Spinal cord (tissue), 10 donors: ENCODE data around the gene MAP3K6. TPM values are rescaled to one million over a fixed set of nuclear protein-coding genes. Genes with fewer than 3 reads are reported as not detected.

Experiments used
- DNase-seq, 6 donors: peaks; one replicate each; pipeline versions ENCODE4 v3.0.0 to v3.0.0-alpha.2; 2013 to 2015; ENCODE audit warnings: low spot score in 6 of 6, low read depth in 4 of 6
- H3K27ac ChIP-seq: one replicate; pipeline ENCODE4 v1.5.1; 2013; ENCODE audit warnings: low read depth, low read length, control low read depth
- H3K27me3 ChIP-seq: one replicate; pipeline ENCODE4 v1.6.1; 2013; ENCODE audit warnings: low read length; ENCODE audit not compliant: control insufficient read depth, insufficient read depth
- H3K36me3 ChIP-seq: one replicate; pipeline ENCODE4 v1.6.1; 2013; ENCODE audit warnings: low read length; ENCODE audit not compliant: control insufficient read depth, insufficient read depth
- H3K4me1 ChIP-seq: one replicate; pipeline ENCODE4 v1.6.1; 2013; ENCODE audit warnings: low read length; ENCODE audit not compliant: control insufficient read depth, insufficient read depth
- H3K4me3 ChIP-seq: one replicate; pipeline ENCODE4 v1.5.1; 2013; ENCODE audit warnings: low read depth, low read length, control low read depth
- H3K9me3 ChIP-seq: one replicate; pipeline ENCODE4 v1.6.1; 2013; ENCODE audit warnings: low read length; ENCODE audit not compliant: control insufficient read depth, insufficient read depth
- WGBS: methylation state at CpG from one replicate; pipeline ENCODE4 v1.1.5; 2013; ENCODE audit warnings: missing lambda C conversion rate; ENCODE audit not compliant: insufficient coverage; 5-methylcytosine and 5-hydroxymethylcytosine counted together
- polyA plus RNA-seq, 2 donors: library from polyadenylated mRNA; unstranded; fragments of 120-200 nt; gene quantifications; one replicate each; pipeline ENCODE4 v1.2.1, GENCODE V29; 2013; ENCODE audit not compliant: insufficient read length in 2 of 2
- total RNA-seq, 2 donors: library from RNA; depleted of rRNA in 1 of 2; stranded (reverse); fragments of 120-200 nt in 1 of 2; fragments of >200 nt in 1 of 2; gene quantifications; one replicate each; pipeline versions ENCODE4 v1.2.3 to v1.2.4, GENCODE V29; 2013 to 2014
- donor health status: healthy.

Gene MAP3K6
- total and polyA plus RNA-seq, 4 donors, result 5.8 to 21.7 (median 10.1) TPM

DNA sequence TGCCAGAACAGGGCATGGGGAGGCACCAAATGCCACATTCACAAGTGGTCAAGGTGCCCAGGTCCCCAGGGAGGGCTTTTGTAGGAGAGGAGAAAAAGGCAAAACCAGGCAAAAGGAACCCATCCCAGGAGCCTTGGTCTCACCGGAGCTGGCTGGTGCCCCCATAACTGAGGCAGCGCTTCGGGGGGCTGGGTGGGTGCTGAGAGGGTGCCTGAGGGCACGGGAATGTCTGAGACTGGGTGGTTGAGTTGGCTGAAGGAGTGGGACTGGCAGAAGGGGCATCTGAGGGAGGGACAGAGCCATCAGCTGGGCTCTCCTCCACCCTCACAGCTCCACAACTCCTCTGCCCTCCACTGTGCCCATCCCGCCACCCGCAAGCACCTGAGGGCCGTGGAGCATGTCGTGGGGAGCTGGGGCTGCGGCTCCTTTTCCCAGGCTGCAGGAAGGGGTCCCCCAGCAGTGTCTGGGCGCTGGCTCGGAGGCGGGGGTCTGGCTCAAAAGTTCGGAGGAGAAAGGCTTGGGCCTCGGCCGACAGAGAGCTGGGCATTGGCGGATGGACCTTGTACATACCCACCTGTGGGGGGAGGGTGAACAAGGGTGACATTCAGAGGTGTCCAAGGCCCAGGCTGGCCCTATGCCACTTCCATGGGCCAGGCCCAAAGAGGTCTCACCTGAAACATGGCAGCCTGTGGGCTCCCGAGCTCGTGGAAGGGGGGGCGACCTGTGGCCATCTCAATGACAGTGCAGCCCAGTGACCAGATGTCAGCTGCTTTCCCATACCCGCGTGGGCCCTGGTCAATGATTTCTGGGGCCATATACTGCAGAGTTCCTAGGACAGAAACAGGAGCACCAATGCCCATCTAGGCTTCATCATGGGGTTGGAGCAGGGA lies 8.5 kb downstream of the MAP3K6 start:
- no peak overlapping the region for H3K4me3 ChIP-seq
- peaks cover 33% of the 10 kb centered on the region for H3K27me3 ChIP-seq
- H3K9me3 ChIP-seq, result no peaks in the 10 kb centered on the region
- 91% methylated on average over 19 of the region's 21 CpGs for WGBS
- H3K4me1 ChIP-seq, result peaks cover 33% of the 10 kb centered on the region
- no peak overlapping the region for H3K27ac ChIP-seq
- no peak for DNase-seq
- H3K36me3 ChIP-seq, result peaks cover 30% of the 10 kb centered on the region

DNA sequence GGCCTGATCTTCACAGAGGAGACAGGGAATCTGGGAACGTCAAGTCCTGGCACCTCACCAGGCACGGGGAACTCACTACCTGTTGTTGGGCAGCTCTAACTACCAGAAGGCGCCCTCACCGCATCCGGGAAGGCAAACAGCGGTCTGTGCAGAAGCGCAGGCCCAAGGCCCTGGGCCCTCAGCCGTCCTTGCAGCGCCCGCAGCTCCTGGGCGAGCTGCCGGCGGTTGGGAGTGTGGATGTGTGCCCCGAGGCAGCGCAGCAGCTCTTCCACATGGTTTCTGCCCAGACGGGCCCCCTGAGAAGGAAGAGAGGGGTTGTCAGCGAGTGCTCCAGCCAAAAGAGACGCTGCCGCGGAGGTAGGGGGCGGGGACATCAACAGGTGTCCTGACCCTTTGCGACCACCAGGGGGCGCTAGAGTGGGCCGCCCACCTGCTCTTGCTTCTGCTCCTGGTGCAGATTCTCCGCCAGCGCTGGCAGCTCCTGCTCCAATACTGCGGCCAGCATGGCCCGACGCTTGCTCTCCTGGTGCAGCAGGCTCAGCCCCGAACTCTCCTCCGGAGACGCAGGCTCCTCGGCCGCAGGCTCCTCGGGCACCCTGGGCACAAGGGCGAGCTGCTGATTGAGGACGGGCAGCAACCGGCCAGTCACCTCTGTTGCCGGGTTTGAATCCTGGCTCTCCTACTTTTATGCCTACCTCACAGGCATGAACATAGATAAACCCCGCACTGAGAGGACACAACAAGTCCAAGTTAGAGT lies 9.3 kb downstream of the MAP3K6 start:
- DNase-seq, result peak in 2 of 6 donors; percentile 68 to 71
- Histone ChIP-seq H3K27ac (no peak overlapping the region), H3K36me3 (peaks cover 35% of the 10 kb centered on the region), H3K9me3 (no peaks in the 10 kb centered on the region), H3K4me1 (peaks cover 33% of the 10 kb centered on the region), H3K27me3 (peaks cover 33% of the 10 kb centered on the region), H3K4me3 (no peak overlapping the region)
- 24% methylated on average over 38 of the region's 40 CpGs for WGBS

DNA sequence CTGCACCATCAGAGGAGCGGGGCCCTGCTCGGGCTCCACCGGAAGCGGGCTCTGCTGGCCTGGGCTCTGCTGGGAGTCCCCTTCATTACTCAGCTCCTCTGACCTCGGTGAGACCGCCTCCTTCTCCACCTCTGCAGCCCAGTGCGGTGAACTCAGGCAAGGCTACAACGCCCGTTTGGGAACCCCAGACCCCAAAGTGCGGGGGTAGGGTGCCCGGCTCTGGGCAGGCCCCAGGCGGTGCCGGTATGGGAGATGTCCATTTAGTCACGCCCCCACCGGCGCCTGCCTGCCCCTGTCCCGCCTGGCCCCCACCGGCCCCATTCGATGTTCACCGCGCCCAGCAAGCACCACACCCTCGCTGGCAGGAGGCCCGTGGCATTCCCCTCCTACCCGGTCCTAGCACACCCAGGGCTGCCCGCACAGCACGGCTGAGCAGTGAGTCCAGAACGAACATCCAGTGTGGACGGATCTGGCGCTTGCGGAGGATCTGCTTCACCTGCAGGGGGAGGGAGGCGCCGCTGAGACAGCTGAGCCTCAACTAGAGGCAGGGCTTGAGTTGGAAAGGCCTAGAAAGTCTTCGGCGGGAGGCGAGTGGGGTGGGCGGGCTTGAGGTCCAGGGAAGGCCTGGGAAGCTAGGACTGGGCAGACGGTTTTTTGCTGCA lies 10.0 kb downstream of the MAP3K6 start:
- H3K4me3 ChIP-seq, result no peak overlapping the region
- no peaks in the 10 kb centered on the region for H3K9me3 ChIP-seq
- peaks cover 33% of the 10 kb centered on the region for H3K4me1 ChIP-seq
- H3K36me3 ChIP-seq, result peaks cover 35% of the 10 kb centered on the region
- peaks cover 33% of the 10 kb centered on the region for H3K27me3 ChIP-seq
- H3K27ac ChIP-seq, result no peak overlapping the region
- 69% methylated on average over 35 of the region's 37 CpGs for WGBS
- DNase-seq, result no peak

DNA sequence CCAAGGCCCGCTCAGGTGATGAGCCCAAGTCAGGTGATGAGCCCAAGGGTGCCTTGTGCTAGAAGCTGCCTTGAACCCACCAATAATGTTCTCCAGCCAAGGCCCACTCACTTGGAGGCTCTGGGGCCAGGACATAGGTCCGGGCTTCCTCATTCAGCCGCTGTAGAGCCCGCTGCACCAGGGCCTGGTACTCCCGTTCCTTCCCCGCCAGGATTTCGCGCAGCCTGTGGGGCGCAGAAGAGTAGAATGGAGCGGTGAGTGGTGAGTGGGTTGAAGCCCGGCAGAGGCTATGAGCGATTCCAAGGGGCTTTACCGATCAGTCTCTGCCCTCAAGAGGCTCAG lies 10.5 kb downstream of the MAP3K6 start:
- H3K4me1 ChIP-seq, result peaks cover 37% of the 10 kb centered on the region
- H3K27ac ChIP-seq, result no peak overlapping the region
- no peak overlapping the region for H3K4me3 ChIP-seq
- peaks cover 32% of the 10 kb centered on the region for H3K36me3 ChIP-seq
- DNase-seq, result no peak
- no peaks in the 10 kb centered on the region for H3K9me3 ChIP-seq
- WGBS, result 81% methylated on average over 13 of the region's 13 CpGs
- peaks cover 37% of the 10 kb centered on the region for H3K27me3 ChIP-seq

DNA sequence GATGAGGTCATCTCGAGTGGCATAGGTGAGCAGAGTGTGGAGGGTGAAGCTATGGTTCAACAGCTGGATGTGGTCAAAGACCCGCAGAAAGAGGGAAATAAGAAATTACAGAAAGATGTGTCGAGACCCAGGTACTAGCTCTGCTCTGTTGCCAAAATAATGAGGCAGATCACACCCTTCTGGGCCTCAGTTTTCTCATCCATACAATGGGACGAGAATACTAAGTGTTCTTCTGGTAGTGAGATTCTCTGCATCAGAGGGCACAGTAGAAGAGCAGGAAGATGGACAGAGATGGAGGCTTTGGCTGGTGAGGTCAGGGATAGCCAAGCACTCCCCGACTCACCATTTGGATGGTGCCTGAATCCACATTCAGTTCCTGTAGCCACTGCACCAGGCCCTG lies 11.1 kb downstream of the MAP3K6 start:
- Histone ChIP-seq H3K4me1 (peaks cover 39% of the 10 kb centered on the region), H3K9me3 (no peaks in the 10 kb centered on the region), H3K36me3 (peaks cover 29% of the 10 kb centered on the region), H3K27ac (no peak overlapping the region), H3K4me3 (no peak overlapping the region), H3K27me3 (peaks cover 43% of the 10 kb centered on the region)
- DNase-seq, result no peak
- WGBS, result 94% methylated on average over 4 of the region's 5 CpGs

DNA sequence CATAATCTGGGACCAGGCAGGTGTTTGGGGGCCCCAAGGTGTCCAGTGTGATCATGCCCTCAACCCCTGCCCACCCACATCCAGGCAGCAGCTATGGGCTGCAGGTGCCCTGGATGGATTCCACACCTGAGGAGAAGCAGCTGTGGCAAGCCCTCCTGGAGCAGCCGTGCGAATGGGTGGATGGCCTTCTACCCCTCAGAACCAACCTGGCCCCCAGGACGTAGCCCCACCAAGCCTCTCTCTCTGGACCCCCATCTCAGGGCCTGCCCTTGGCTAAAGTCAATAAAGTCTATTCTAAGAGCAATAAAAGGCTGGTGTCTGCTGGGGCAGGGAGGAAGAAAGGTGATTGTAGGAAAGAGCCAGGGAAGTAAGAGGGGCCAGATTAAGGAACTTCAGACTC lies 13.1 kb downstream of the MAP3K6 start:
- no peak overlapping the region for H3K27ac ChIP-seq
- H3K4me3 ChIP-seq, result no peak overlapping the region
- peaks cover 29% of the 10 kb centered on the region for H3K36me3 ChIP-seq
- H3K27me3 ChIP-seq, result peaks cover 50% of the 10 kb centered on the region
- no peaks in the 10 kb centered on the region for H3K9me3 ChIP-seq
- H3K4me1 ChIP-seq, result peaks cover 40% of the 10 kb centered on the region
- 90% methylated on average over 2 of the region's 3 CpGs for WGBS
- no peak for DNase-seq

DNA sequence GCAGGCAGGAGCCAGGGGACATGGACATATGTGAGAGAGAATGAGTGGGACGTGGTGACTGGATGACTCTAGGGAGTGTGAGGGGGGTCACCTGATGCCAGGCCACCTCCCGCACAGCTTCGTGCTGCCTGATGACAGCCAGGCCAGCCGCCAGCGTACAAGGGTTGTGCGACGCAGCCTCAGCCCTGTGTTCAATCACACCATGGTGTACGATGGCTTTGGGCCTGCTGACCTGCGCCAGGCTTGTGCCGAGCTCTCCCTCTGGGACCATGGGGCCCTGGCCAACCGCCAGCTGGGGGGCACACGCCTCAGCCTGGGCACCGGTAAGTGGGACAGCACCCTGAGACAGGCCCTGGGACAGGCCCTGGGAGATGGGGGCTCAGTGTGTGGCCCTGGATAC lies 13.6 kb downstream of the MAP3K6 start:
- Histone ChIP-seq H3K4me1 (peaks cover 40% of the 10 kb centered on the region), H3K4me3 (no peak overlapping the region), H3K36me3 (peaks cover 25% of the 10 kb centered on the region), H3K27ac (no peak overlapping the region), H3K9me3 (no peaks in the 10 kb centered on the region), H3K27me3 (peaks cover 48% of the 10 kb centered on the region)
- no peak for DNase-seq
- 91% methylated on average over 11 of the region's 13 CpGs for WGBS

DNA sequence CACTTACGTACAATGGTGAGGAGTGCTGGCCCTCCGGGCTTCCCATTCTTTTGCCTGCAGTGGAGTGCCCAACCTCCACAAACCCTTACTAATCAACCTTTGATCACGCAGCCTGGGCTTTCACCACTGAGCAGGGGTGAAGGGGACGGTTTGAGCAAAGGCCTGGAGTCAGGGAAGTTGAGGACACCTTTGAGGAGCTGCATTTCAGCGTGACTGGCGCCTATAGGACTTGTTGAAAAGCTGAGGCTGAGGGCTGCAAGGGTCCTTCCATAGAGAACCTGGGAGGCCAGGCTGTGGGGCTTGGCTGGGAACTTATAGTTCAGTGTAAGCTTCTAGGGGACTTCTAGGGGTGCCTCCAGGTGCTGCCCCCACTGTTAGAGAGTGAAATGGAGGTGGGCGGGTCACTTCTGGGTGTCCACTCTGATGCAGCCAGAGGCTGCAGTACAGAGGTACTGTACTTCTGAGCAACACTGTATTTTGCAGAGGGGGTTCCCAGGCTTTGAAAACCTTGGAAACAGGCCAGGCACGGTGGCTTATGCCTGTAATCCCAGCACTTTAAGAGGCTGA lies 15.1 kb downstream of the MAP3K6 start:
- Histone ChIP-seq H3K27me3 (peaks cover 41% of the 10 kb centered on the region), H3K4me1 (peaks cover 28% of the 10 kb centered on the region), H3K4me3 (no peak overlapping the region), H3K36me3 (peaks cover 19% of the 10 kb centered on the region), H3K27ac (no peak overlapping the region), H3K9me3 (no peaks in the 10 kb centered on the region)
- WGBS, result 41% methylated on average over 6 of the region's 8 CpGs
- DNase-seq, result no peak
